Stimulated activated CD4-positive, alpha-beta T cell treated with anti-CD3 and anti-CD28 coated beads, Interleukin-2, amount 100 ng/mL, for 4 hours (primary cell): Measurements from ENCODE around the gene TMEM179.
"Not testable (repeated sequence)": the region's sequence is repeated elsewhere in the genome, so short reads cannot be mapped to it uniquely, and the experiment has no call there.

Experiments
- DNase-seq: peaks from one replicate; pipeline ENCODE4 v3.0.0-alpha.2; 2020; ENCODE audit warnings: low read depth

TMEM179 gene

GRCh38 chr14:104637546-104638003 is 33.0 kb upstream of the TMEM179 start:
- DNase-seq: no peak

- DNase-seq: not testable (repeated sequence)
Measured at GRCh38 chr14:104636846-104637545, 32.4 kb upstream of the TMEM179 start.

- no peak for DNase-seq
Measured at GRCh38 chr14:104636131-104636530, 31.6 kb upstream of the TMEM179 start.

GRCh38 chr14:104635717-104636116 is 31.1 kb upstream of the TMEM179 start:
- DNase-seq: no peak

GRCh38 chr14:104634886-104635570 is 30.5 kb upstream of the TMEM179 start:
- no peak for DNase-seq

- DNase-seq: no peak
Measured at GRCh38 chr14:104634138-104634760, 29.7 kb upstream of the TMEM179 start.

GRCh38 chr14:104633276-104634137 is 28.9 kb upstream of the TMEM179 start:
- no peak for DNase-seq

- DNase-seq: no peak
Measured at GRCh38 chr14:104632781-104633180, 28.2 kb upstream of the TMEM179 start.

GRCh38 chr14:104624939-104625338 is 20.4 kb upstream of the TMEM179 start:
- DNase-seq: no peak

GRCh38 chr14:104614126-104614812 is 9.7 kb upstream of the TMEM179 start:
- no peak for DNase-seq

- no peak for DNase-seq
Measured at GRCh38 chr14:104611881-104612280, 7.3 kb upstream of the TMEM179 start.

GRCh38 chr14:104610749-104611310 is 6.3 kb upstream of the TMEM179 start:
- DNase-seq: no peak

- no peak for DNase-seq
Measured at GRCh38 chr14:104609666-104610065, 5.1 kb upstream of the TMEM179 start.

- DNase-seq: no peak
Measured at GRCh38 chr14:104603711-104604401, 716 bp downstream of the TMEM179 start.

- DNase-seq: no peak
Measured at GRCh38 chr14:104602933-104603325, 1.6 kb downstream of the TMEM179 start.

GRCh38 chr14:104602315-104602932 is 2.1 kb downstream of the TMEM179 start:
- no peak for DNase-seq

GRCh38 chr14:104601786-104602185 is 2.8 kb downstream of the TMEM179 start:
- no peak for DNase-seq

GRCh38 chr14:104600805-104601204 is 3.8 kb downstream of the TMEM179 start:
- no peak for DNase-seq

- DNase-seq: no peak
Measured at GRCh38 chr14:104600141-104600643, 4.4 kb downstream of the TMEM179 start.

GRCh38 chr14:104599446-104599845 is 5.1 kb downstream of the TMEM179 start:
- DNase-seq: no peak
